SK-N-SH treated with all-trans-retinoic acid at 6 μM for 48 hours (cell line): ENCODE measurements around the gene TMEM39A.

Experiments
- ATAC-seq: fragments of 200-7000 bp; cut with Tn5 transposase; 3 replicates; pipeline ENCODE4 v1.9.1; 2020; ENCODE audit warnings: mild to moderate bottlenecking, moderate library complexity
- ARNTL ChIP-seq: fragments of 450-650 bp; formaldehyde crosslinking; IDR thresholded peaks from 2 replicates; pipeline ENCODE4 v1.5.0; 2020; ENCODE audit warnings: low read depth, mild to moderate bottlenecking, moderate library complexity, borderline replicate concordance
- CREB5 ChIP-seq: fragments of 250-450 bp; sonication (Bioruptor Pico); IDR thresholded peaks from 2 replicates; pipeline ENCODE4 v1.5.1; 2020; ENCODE audit warnings: low read depth, mild to moderate bottlenecking, moderate library complexity
- CSDC2 ChIP-seq: fragments of 250-450 bp; sonication (Bioruptor Pico); IDR thresholded peaks from 2 replicates; pipeline ENCODE4 v1.5.0; 2020; ENCODE audit warnings: mild to moderate bottlenecking, moderate library complexity
- CSRNP3 ChIP-seq: fragments of 250-450 bp; sonication (Bioruptor Pico); IDR thresholded peaks from 2 replicates; pipeline ENCODE4 v1.5.1; 2021; ENCODE audit warnings: mild to moderate bottlenecking, moderate library complexity
- ESRRG ChIP-seq: fragments of 250-450 bp; sonication (Bioruptor Pico); IDR thresholded peaks from 2 replicates; pipeline ENCODE4 v1.6.1; 2021; ENCODE audit warnings: mild to moderate bottlenecking
- GLIS3 ChIP-seq: fragments of 250-450 bp; sonication (Bioruptor Pico); IDR thresholded peaks from 2 replicates; pipeline ENCODE4 v1.5.0; 2020; ENCODE audit warnings: mild to moderate bottlenecking, moderate library complexity
- ISL1 ChIP-seq: fragments of 250-450 bp; sonication (Bioruptor Pico); IDR thresholded peaks from 2 replicates; pipeline ENCODE4 v2.1.2; 2022; ENCODE audit warnings: mild to moderate bottlenecking, moderate library complexity
- OSR1 ChIP-seq: fragments of 250-450 bp; sonication (Bioruptor Pico); IDR thresholded peaks from 2 replicates; pipeline ENCODE4 v1.8.0; 2022; ENCODE audit warnings: moderate library complexity, mild to moderate bottlenecking, inconsistent platforms
- RARB ChIP-seq: fragments of 250-450 bp; sonication (Bioruptor Pico); IDR thresholded peaks from 2 replicates; pipeline ENCODE4 v1.8.0; 2021; ENCODE audit warnings: mild to moderate bottlenecking, moderate library complexity
- TSHZ2 ChIP-seq: fragments of 250-450 bp; sonication (Bioruptor Pico); IDR thresholded peaks from 2 replicates; pipeline ENCODE4 v1.5.0; 2020; ENCODE audit warnings: mild to moderate bottlenecking, moderate library complexity
- ZFP30 ChIP-seq: fragments of 450-650 bp; formaldehyde crosslinking; IDR thresholded peaks from 2 replicates; pipeline ENCODE4 v1.5.0; 2022; ENCODE audit warnings: mild to moderate bottlenecking, moderate library complexity
- ZNF565 ChIP-seq: fragments of 450-650 bp; formaldehyde crosslinking; conservative IDR thresholded peaks from 2 replicates; pipeline ENCODE4 v1.5.0; 2020; ENCODE audit warnings: low read depth, mild to moderate bottlenecking, moderate library complexity
- ZNF70 ChIP-seq: fragments of 450-650 bp; formaldehyde crosslinking; IDR thresholded peaks from 2 replicates; pipeline ENCODE4 v1.5.0; 2020; ENCODE audit warnings: mild to moderate bottlenecking, moderate library complexity
- ZNF8 ChIP-seq: fragments of 450-650 bp; formaldehyde crosslinking; IDR thresholded peaks from 2 replicates; pipeline ENCODE4 v1.5.0; 2020; ENCODE audit warnings: mild to moderate bottlenecking, moderate library complexity

Gene TMEM39A

GRCh38 chr3:119417771-119418512 is 45.5 kb downstream of the TMEM39A start:
- TF ChIP-seq CSRNP3 (CRISPR knock-in tag) (no peak), RARB (no peak), ARNTL (no peak), ESRRG (no peak), GLIS3 (CRISPR knock-in tag) (no peak), CREB5 (CRISPR knock-in tag) (no peak), ZNF70 (CRISPR knock-in tag) (no peak)
- ATAC-seq = no peak

- no peak for TF ChIP-seq ISL1
- TF ChIP-seq OSR1 = no peak
- TF ChIP-seq CSRNP3 (CRISPR knock-in tag) = no peak
- no peak for TF ChIP-seq ZNF70 (CRISPR knock-in tag)
- TF ChIP-seq ARNTL = no peak
- TF ChIP-seq ZNF565 = no peak
These were observed 46.5 kb downstream of the TMEM39A start for GRCh38 chr3:119416873-119417272.

GRCh38 chr3:119413603-119414280 is 49.7 kb downstream of the TMEM39A start:
- no peak for ATAC-seq
- TF ChIP-seq CSRNP3 (CRISPR knock-in tag) = no peak
- no peak for TF ChIP-seq ZFP30 (CRISPR knock-in tag)
- TF ChIP-seq CSDC2 (CRISPR knock-in tag) = no peak

More at GRCh38 chr3:119416873-119417272, 46.5 kb downstream of the TMEM39A start:
- no peak for ATAC-seq

GRCh38 chr3:119409844-119410243 is 53.6 kb downstream of the TMEM39A start:
- ATAC-seq = no peak
- TF ChIP-seq ARNTL (no peak), OSR1 (no peak), ZNF8 (CRISPR knock-in tag) (no peak), TSHZ2 (no peak), CSRNP3 (CRISPR knock-in tag) (no peak)
